HG02610 (cell line): ENCODE measurements around the gene LPA.
A peak's percentile ranks its signal among the peaks of the same experiment; 100 is the strongest.
"Not testable (repeated sequence)": the region's sequence is repeated elsewhere in the genome, so short reads cannot be mapped to it uniquely, and the experiment has no call there.

ENCODE experiments used
- ATAC-seq: cut with Tn5 transposase; IDR thresholded peaks from one replicate; pipeline ENCODE4 v1.9.1; 2021; ENCODE audit warnings: mild to moderate bottlenecking, moderate library complexity; ENCODE audit not compliant: unreplicated experiment

LPA gene

GRCh38 chr6:160664198-160664597 is at the start of gene LPA:
Gene LPA (minus strand): TSS chr6:160664275. CDS start chr6:160664214, 61 bp downstream.
- not testable (repeated sequence) for ATAC-seq

GRCh38 chr6:160708993-160709392 is 44.9 kb upstream of the LPA start:
- not testable (repeated sequence) for ATAC-seq

- ATAC-seq: not testable (repeated sequence)
Observed at GRCh38 chr6:160704688-160705087, 40.6 kb upstream of the LPA start.

- not testable (repeated sequence) for ATAC-seq
Observed at GRCh38 chr6:160701918-160702680, 38.0 kb upstream of the LPA start, which contains the start of gene PLG. Gene PLG (plus strand): TSS chr6:160702244. CDS start chr6:160702305, 61 bp downstream.

GRCh38 chr6:160697826-160698225 is 33.8 kb upstream of the LPA start:
- no peak for ATAC-seq

GRCh38 chr6:160696884-160697283 is 32.8 kb upstream of the LPA start:
- not testable (repeated sequence) for ATAC-seq

GRCh38 chr6:160695622-160696021 is 31.5 kb upstream of the LPA start:
- ATAC-seq: not testable (repeated sequence)

- not testable (repeated sequence) for ATAC-seq
Observed at GRCh38 chr6:160695025-160695424, 30.9 kb upstream of the LPA start.

- ATAC-seq: no peak
Observed at GRCh38 chr6:160692369-160692959, 28.4 kb upstream of the LPA start.

GRCh38 chr6:160691617-160692016 is 27.5 kb upstream of the LPA start:
- no peak for ATAC-seq

- ATAC-seq: no peak
Observed at GRCh38 chr6:160690458-160690857, 26.4 kb upstream of the LPA start.

GRCh38 chr6:160685762-160686450 is 21.8 kb upstream of the LPA start:
- no peak for ATAC-seq

GRCh38 chr6:160685101-160685761 is 21.2 kb upstream of the LPA start:
- not testable (repeated sequence) for ATAC-seq

- ATAC-seq: no peak
Observed at GRCh38 chr6:160679402-160679769, 15.3 kb upstream of the LPA start.

GRCh38 chr6:160678744-160679401 is 14.8 kb upstream of the LPA start:
- no peak for ATAC-seq

- ATAC-seq: no peak
Observed at GRCh38 chr6:160678230-160678629, 14.2 kb upstream of the LPA start.

GRCh38 chr6:160676418-160676817 is 12.3 kb upstream of the LPA start:
- ATAC-seq: not testable (repeated sequence)

- no peak for ATAC-seq
Observed at GRCh38 chr6:160668589-160668988, 4.5 kb upstream of the LPA start.

GRCh38 chr6:160667639-160668481 is 3.8 kb upstream of the LPA start:
- ATAC-seq: peak; percentile 53

GRCh38 chr6:160662842-160663241 is 1.2 kb downstream of the LPA start:
- no peak for ATAC-seq
